ENCODE results near the gene ELN. TPM values are rescaled to one million over a fixed set of nuclear protein-coding genes. Genes with fewer than 3 reads are reported as not detected.

The ELN gene
- total and polyA plus RNA-seq, 2 donors (not counting 1 experiment from before 2014, with no cell fraction given), result not detected

DNA sequence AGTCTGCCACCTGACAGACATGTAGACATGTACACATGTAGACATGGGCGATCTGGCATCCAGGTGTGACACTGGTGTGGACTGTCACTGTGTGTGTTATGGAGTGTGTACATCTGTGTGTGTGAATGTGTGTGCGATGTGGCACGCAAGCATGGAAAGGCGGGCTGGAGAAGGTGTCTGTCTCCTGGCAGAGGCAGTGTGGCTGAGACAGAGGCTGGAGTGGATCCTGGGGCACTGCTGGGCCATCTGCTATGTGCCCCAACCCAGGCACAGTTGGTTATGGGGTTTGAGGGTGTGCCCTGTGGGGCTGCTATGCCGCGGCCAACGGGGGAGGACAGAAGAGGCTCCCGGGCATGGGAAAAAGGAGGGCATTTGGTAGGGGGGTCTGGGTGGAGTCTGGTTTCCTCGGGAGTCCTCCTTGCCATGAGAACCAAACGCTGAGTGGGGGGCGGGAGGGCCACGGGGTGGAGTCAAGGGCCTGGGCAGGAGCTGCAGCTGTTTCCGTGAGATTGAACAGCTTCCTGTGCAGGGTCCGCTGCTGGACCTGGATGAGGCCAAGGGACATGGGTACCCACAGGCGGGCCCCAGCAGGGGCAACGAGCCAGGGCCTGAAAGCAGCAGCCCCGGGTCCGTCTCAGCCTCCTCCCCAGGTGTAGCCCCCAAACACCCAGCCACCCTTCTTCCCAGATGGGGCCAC is 1.3 kb downstream of the ELN start:
- WGBS (ENCODE audit: insufficient coverage), result 8% methylated on average over 18 of the region's 18 CpGs
- Histone ChIP-seq H3K79me2 (ENCODE audit: control insufficient read depth, insufficient read depth, low read length) (no peaks in the 10 kb centered on the region), H2AFZ (ENCODE audit: insufficient read depth, low read depth, low read length, poor library complexity, severe bottlenecking) (peak overlapping the region; percentile 16), H3K9me3 (ENCODE audit: control extremely low read depth in 1 of 3, control insufficient read depth in 2 of 3, insufficient read depth in 1 of 3, low read length in 2 of 3) (peaks cover 0 to 4% (median 0%) of the 10 kb centered on the region in 3 donors), H3K9ac (ENCODE audit: low read length) (no peak overlapping the region), H3K4me3 (ENCODE audit: control extremely low read depth in 1 of 5, extremely low read depth in 1 of 5, insufficient read depth in 1 of 5, low read depth in 2 of 5, low read length in 4 of 5) (no peak overlapping the region), H3K4me2 (replicated peaks; ENCODE audit: low read depth, low read length, poor library complexity, severe bottlenecking) (no peak overlapping the region), H3K27ac (ENCODE audit: low read length in 2 of 2) (no peak overlapping the region), H3K4me1 (ENCODE audit: control insufficient read depth in 2 of 2, insufficient read depth in 2 of 2, low read length in 2 of 2) (peaks cover 11 to 13% of the 10 kb centered on the region in 2 donors), H3K27me3 (replicated peaks in 1 of 4; ENCODE audit: control extremely low read depth in 1 of 4, control insufficient read depth in 3 of 4, insufficient read depth in 4 of 4, low read length in 3 of 4) (peaks cover 0 to 58% (median 23%) of the 10 kb centered on the region in 4 experiments), H3K36me3 (replicated peaks in 1 of 2; ENCODE audit: control extremely low read depth in 1 of 2, control insufficient read depth in 1 of 2, extremely low read depth in 1 of 2, insufficient read depth in 2 of 2, low read length in 1 of 2) (no peaks in the 10 kb centered on the region), H4K20me1 (ENCODE audit: control insufficient read depth, insufficient read depth, low read length, poor library complexity, severe bottlenecking) (no peaks in the 10 kb centered on the region)
- Mint-ChIP-seq H3K9me3 (ENCODE audit: insufficient read depth) (no peaks in the 10 kb centered on the region), H3K27me3 (peaks cover 47% of the 10 kb centered on the region), H3K27ac (no peak overlapping the region), H3K4me3 (no peak overlapping the region), H3K4me1 (peaks cover 7% of the 10 kb centered on the region)
- no peak for ATAC-seq (ENCODE audit: low read depth)
- TF ChIP-seq EZH2 (IDR thresholded peaks at IDR 0.05; ENCODE audit: borderline replicate concordance, insufficient read depth, low read depth, low read length, poor library complexity, severe bottlenecking), result no peak
- TF ChIP-seq, protein P1, sequence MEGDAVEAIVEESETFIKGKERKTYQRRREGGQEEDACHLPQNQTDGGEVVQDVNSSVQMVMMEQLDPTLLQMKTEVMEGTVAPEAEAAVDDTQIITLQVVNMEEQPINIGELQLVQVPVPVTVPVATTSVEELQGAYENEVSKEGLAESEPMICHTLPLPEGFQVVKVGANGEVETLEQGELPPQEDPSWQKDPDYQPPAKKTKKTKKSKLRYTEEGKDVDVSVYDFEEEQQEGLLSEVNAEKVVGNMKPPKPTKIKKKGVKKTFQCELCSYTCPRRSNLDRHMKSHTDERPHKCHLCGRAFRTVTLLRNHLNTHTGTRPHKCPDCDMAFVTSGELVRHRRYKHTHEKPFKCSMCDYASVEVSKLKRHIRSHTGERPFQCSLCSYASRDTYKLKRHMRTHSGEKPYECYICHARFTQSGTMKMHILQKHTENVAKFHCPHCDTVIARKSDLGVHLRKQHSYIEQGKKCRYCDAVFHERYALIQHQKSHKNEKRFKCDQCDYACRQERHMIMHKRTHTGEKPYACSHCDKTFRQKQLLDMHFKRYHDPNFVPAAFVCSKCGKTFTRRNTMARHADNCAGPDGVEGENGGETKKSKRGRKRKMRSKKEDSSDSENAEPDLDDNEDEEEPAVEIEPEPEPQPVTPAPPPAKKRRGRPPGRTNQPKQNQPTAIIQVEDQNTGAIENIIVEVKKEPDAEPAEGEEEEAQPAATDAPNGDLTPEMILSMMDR (IDR thresholded peaks at IDR 0.05), result no peak
- intact Hi-C loops (cut with micrococcal nuclease), result no loop called here
- ChIA-PET CTCF (no interaction called here), POLR2A (no interaction called here)
- no peak for DNase-seq

DNA sequence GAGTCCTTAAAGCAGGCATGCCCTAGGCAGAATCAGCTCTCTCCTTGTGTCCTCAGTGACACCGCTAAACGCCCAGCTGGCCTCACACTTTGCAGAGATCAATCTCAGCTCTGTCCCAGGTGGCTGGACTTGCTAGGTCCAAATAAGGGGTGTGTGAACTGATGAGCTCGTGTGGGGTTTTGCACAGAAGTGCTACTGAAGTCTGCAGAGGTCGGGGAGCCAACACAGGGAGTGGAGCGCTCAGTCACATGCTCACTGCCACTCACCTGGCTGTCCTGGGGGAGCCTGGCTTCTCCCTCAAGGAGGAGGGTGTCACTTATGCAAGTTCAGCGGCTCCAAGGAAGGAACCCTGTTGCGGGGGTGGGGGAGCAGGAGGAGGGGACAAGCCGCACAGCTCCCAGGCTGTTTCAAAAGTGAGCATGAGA is 2.0 kb downstream of the ELN start:
- Histone ChIP-seq H3K4me2 (replicated peaks; ENCODE audit: low read depth, low read length, poor library complexity, severe bottlenecking) (no peak overlapping the region), H3K9me3 (ENCODE audit: control extremely low read depth in 1 of 3, control insufficient read depth in 2 of 3, insufficient read depth in 1 of 3, low read length in 2 of 3) (peaks cover 0 to 4% (median 0%) of the 10 kb centered on the region in 3 donors), H3K4me1 (ENCODE audit: control insufficient read depth in 2 of 2, insufficient read depth in 2 of 2, low read length in 2 of 2) (peaks cover 11 to 13% of the 10 kb centered on the region in 2 donors), H3K4me3 (ENCODE audit: control extremely low read depth in 1 of 5, extremely low read depth in 1 of 5, insufficient read depth in 1 of 5, low read depth in 2 of 5, low read length in 4 of 5) (no peak overlapping the region), H3K27ac (ENCODE audit: low read length in 2 of 2) (no peak overlapping the region), H3K36me3 (replicated peaks in 1 of 2; ENCODE audit: control extremely low read depth in 1 of 2, control insufficient read depth in 1 of 2, extremely low read depth in 1 of 2, insufficient read depth in 2 of 2, low read length in 1 of 2) (no peaks in the 10 kb centered on the region), H2AFZ (ENCODE audit: insufficient read depth, low read depth, low read length, poor library complexity, severe bottlenecking) (peak overlapping the region; percentile 16), H3K27me3 (replicated peaks in 1 of 4; ENCODE audit: control extremely low read depth in 1 of 4, control insufficient read depth in 3 of 4, insufficient read depth in 4 of 4, low read length in 3 of 4) (peaks cover 0 to 57% (median 23%) of the 10 kb centered on the region in 4 experiments), H3K9ac (ENCODE audit: low read length) (no peak overlapping the region), H4K20me1 (ENCODE audit: control insufficient read depth, insufficient read depth, low read length, poor library complexity, severe bottlenecking) (no peaks in the 10 kb centered on the region), H3K79me2 (ENCODE audit: control insufficient read depth, insufficient read depth, low read length) (no peaks in the 10 kb centered on the region)
- TF ChIP-seq, protein P1 (IDR thresholded peaks at IDR 0.05), result no peak
- ATAC-seq (ENCODE audit: low read depth) (no peak), DNase-seq (no peak)
- H3K9me3 Mint-ChIP-seq (ENCODE audit: insufficient read depth), result no peaks in the 10 kb centered on the region
- intact Hi-C loops (cut with micrococcal nuclease), result no loop called here
- H3K27me3 Mint-ChIP-seq, result peaks cover 45% of the 10 kb centered on the region
- H3K27ac Mint-ChIP-seq, result no peak overlapping the region
- CTCF ChIA-PET, result interaction anchor here (0.7 kb wide), 1 partner anchor 360 kb away, joined by 4 read pairs; no protein-coding TSS in a partner anchor
- no peak overlapping the region for H3K4me3 Mint-ChIP-seq
- 54% methylated on average over 3 of the region's 8 CpGs for WGBS (ENCODE audit: insufficient coverage)
- peaks cover 7% of the 10 kb centered on the region for H3K4me1 Mint-ChIP-seq
- POLR2A ChIA-PET, result interaction anchor here (0.7 kb wide), 1 partner anchor 199 kb away, joined by 5 read pairs; the partner anchor contains the start of gene CLDN4
